Occipital lobe (tissue), 2 donors: ENCODE data around the gene NEDD9. TPM values are rescaled to one million over a fixed set of nuclear protein-coding genes. Genes with fewer than 3 reads are reported as not detected.
A peak's percentile ranks its signal among the peaks of the same experiment; 100 is the strongest.

Source experiments
- DNase-seq: peaks from one replicate; lab custom pipeline; 2025; lab: John Stamatoyannopoulos, UW
- total RNA-seq: library from RNA; depleted of rRNA; stranded (reverse); fragments of >200 nt; gene quantifications from one replicate; pipeline ENCODE4 v1.2.3, GENCODE V29; 2014

The NEDD9 gene
- total RNA-seq, 1 donor from 2014 or later, result 19.2 TPM

- no peak for DNase-seq
Measured at GRCh38 chr6:11260249-11261038, 28.0 kb upstream of the NEDD9 start.

- DNase-seq, result no peak
Measured at GRCh38 chr6:11258260-11259237, 26.1 kb upstream of the NEDD9 start.

- no peak for DNase-seq
Measured at GRCh38 chr6:11255610-11256009, 23.1 kb upstream of the NEDD9 start.

GRCh38 chr6:11253594-11253993 is 21.1 kb upstream of the NEDD9 start:
- DNase-seq, result no peak

- DNase-seq, result peak; percentile 56
Measured at GRCh38 chr6:11251553-11252360, 19.3 kb upstream of the NEDD9 start.

- DNase-seq, result no peak
Measured at GRCh38 chr6:11250108-11250507, 17.6 kb upstream of the NEDD9 start.

GRCh38 chr6:11248974-11249761 is 16.7 kb upstream of the NEDD9 start:
- no peak for DNase-seq

- DNase-seq, result no peak
Measured at GRCh38 chr6:11246722-11247121, 14.3 kb upstream of the NEDD9 start.

- no peak for DNase-seq
Measured at GRCh38 chr6:11245381-11246256, 13.2 kb upstream of the NEDD9 start.

GRCh38 chr6:11244387-11245126 is 12.1 kb upstream of the NEDD9 start:
- DNase-seq, result no peak

GRCh38 chr6:11243861-11244260 is 11.4 kb upstream of the NEDD9 start:
- no peak for DNase-seq

GRCh38 chr6:11242711-11243110 is 10.2 kb upstream of the NEDD9 start:
- no peak for DNase-seq

GRCh38 chr6:11241793-11242201 is 9.3 kb upstream of the NEDD9 start:
- DNase-seq, result peak; percentile 7

GRCh38 chr6:11241154-11241792 is 8.8 kb upstream of the NEDD9 start:
- no peak for DNase-seq

GRCh38 chr6:11237956-11238355 is 5.5 kb upstream of the NEDD9 start:
- DNase-seq, result no peak

GRCh38 chr6:11237428-11237827 is 5.0 kb upstream of the NEDD9 start:
- no peak for DNase-seq

- DNase-seq, result no peak
Measured at GRCh38 chr6:11236915-11237314, 4.4 kb upstream of the NEDD9 start.

GRCh38 chr6:11236076-11236750 is 3.7 kb upstream of the NEDD9 start:
- no peak for DNase-seq
